ENCODE data around the gene FOXRED2. TPM values are rescaled to one million over a fixed set of nuclear protein-coding genes. Genes with fewer than 3 reads are reported as not detected.
"Not testable (repeated sequence)": the region's sequence is repeated elsewhere in the genome, so short reads cannot be mapped to it uniquely, and the experiment has no call there.

Gene FOXRED2
- total RNA-seq, 1 donor from 2014 or later = 4.7 TPM

- no peak for TF ChIP-seq EZH2phosphoT487 (IDR thresholded peaks at IDR 0.05)
- TF ChIP-seq EZH2 (IDR thresholded peaks at IDR 0.05) = no peak
- no peak for TF ChIP-seq CTCF (IDR thresholded peaks at IDR 0.05)
- H3K36me3 ChIP-seq = no peaks in the 10 kb centered on the region
- H3K27me3 ChIP-seq = no peaks in the 10 kb centered on the region
- no peak overlapping the region for H3K9ac ChIP-seq
- H3F3A ChIP-seq (ENCODE audit: low read depth) = peaks cover 40% of the 10 kb centered on the region
- H3K4me3 ChIP-seq = no peak overlapping the region
- H3K9me3 ChIP-seq (ENCODE audit: low read depth) = no peaks in the 10 kb centered on the region
- Mint-ChIP-seq H3K4me1 (peaks cover 27% of the 10 kb centered on the region), H3K36me3 (no peaks in the 10 kb centered on the region), H3K27ac (peak overlapping the region; percentile 46), H3K27me3 (ENCODE audit: insufficient read depth, low read depth) (peaks cover 4% of the 10 kb centered on the region), H3K4me3 (peak overlapping the region; percentile 58), H3K9me3 (no peaks in the 10 kb centered on the region)
- no peak overlapping the region for H2AFZ ChIP-seq (replicated peaks)
- H3K4me1 ChIP-seq = peaks cover 7% of the 10 kb centered on the region
- H4K20me1 ChIP-seq (ENCODE audit: low read depth) = no peaks in the 10 kb centered on the region
- H3K4me2 ChIP-seq = no peak overlapping the region
- no peak overlapping the region for H3K27ac ChIP-seq
- no peaks in the 10 kb centered on the region for H3K79me2 ChIP-seq (ENCODE audit: low read depth)
- DNase-seq (ENCODE audit: low spot score) = no peak
Measured at GRCh38 chr22:36453855-36454378, 52.9 kb downstream of the FOXRED2 start.

- not testable (repeated sequence) for H3K4me3 ChIP-seq; H3K27ac ChIP-seq; H3K9ac ChIP-seq; H3K9me3 ChIP-seq (ENCODE audit: low read depth); H3K4me1 ChIP-seq; H3K36me3 Mint-ChIP-seq; H3K9me3 Mint-ChIP-seq; H3K36me3 ChIP-seq; H3K4me2 ChIP-seq; H3K79me2 ChIP-seq (ENCODE audit: low read depth); H4K20me1 ChIP-seq (ENCODE audit: low read depth); DNase-seq (ENCODE audit: low spot score); H3K27me3 Mint-ChIP-seq (ENCODE audit: insufficient read depth, low read depth); H3K27me3 ChIP-seq; H2AFZ ChIP-seq (replicated peaks)
- H3K27ac Mint-ChIP-seq = peak overlapping the region; percentile 36
- peaks cover 40% of the 10 kb centered on the region for H3F3A ChIP-seq (ENCODE audit: low read depth)
- peaks cover 27% of the 10 kb centered on the region for H3K4me1 Mint-ChIP-seq
- H3K4me3 Mint-ChIP-seq = peak overlapping the region; percentile 11
Measured at GRCh38 chr22:36452978-36453607, 53.7 kb downstream of the FOXRED2 start.

GRCh38 chr22:36452250-36452977 lies 54.4 kb downstream of the FOXRED2 start:
- no peak overlapping the region for H3K4me3 ChIP-seq
- H3K9me3 ChIP-seq (ENCODE audit: low read depth) = no peaks in the 10 kb centered on the region
- no peak overlapping the region for H3K27ac ChIP-seq
- no peaks in the 10 kb centered on the region for H4K20me1 ChIP-seq (ENCODE audit: low read depth)
- TF ChIP-seq EZH2phosphoT487 (IDR thresholded peaks at IDR 0.05) (no peak), EZH2 (IDR thresholded peaks at IDR 0.05) (no peak), CTCF (IDR thresholded peaks at IDR 0.05) (no peak)
- Mint-ChIP-seq H3K27me3 (ENCODE audit: insufficient read depth, low read depth) (peaks cover 4% of the 10 kb centered on the region), H3K27ac (peak overlapping the region; percentile 77), H3K9me3 (no peaks in the 10 kb centered on the region), H3K36me3 (no peaks in the 10 kb centered on the region), H3K4me1 (peaks cover 27% of the 10 kb centered on the region), H3K4me3 (no peak overlapping the region)
- no peaks in the 10 kb centered on the region for H3K27me3 ChIP-seq
- H3F3A ChIP-seq (ENCODE audit: low read depth) = peaks cover 34% of the 10 kb centered on the region
- no peaks in the 10 kb centered on the region for H3K36me3 ChIP-seq
- no peak overlapping the region for H2AFZ ChIP-seq (replicated peaks)
- peaks cover 7% of the 10 kb centered on the region for H3K4me1 ChIP-seq
- no peak overlapping the region for H3K4me2 ChIP-seq
- no peak for DNase-seq (ENCODE audit: low spot score)
- H3K9ac ChIP-seq = no peak overlapping the region
- H3K79me2 ChIP-seq (ENCODE audit: low read depth) = no peaks in the 10 kb centered on the region

GRCh38 chr22:36450923-36451322 lies 55.9 kb downstream of the FOXRED2 start:
- H2AFZ ChIP-seq (replicated peaks); H3K4me2 ChIP-seq; H3K36me3 ChIP-seq; H4K20me1 ChIP-seq (ENCODE audit: low read depth); H3K36me3 Mint-ChIP-seq; DNase-seq (ENCODE audit: low spot score); H3K79me2 ChIP-seq (ENCODE audit: low read depth); H3K27me3 Mint-ChIP-seq (ENCODE audit: insufficient read depth, low read depth); H3K4me3 ChIP-seq; H3K27ac ChIP-seq; H3K4me3 Mint-ChIP-seq; H3K9me3 ChIP-seq (ENCODE audit: low read depth); H3K4me1 ChIP-seq; H3K9ac ChIP-seq; H3K27me3 ChIP-seq; H3K9me3 Mint-ChIP-seq; H3K27ac Mint-ChIP-seq: not testable (repeated sequence)
- peaks cover 29% of the 10 kb centered on the region for H3F3A ChIP-seq (ENCODE audit: low read depth)
- peaks cover 23% of the 10 kb centered on the region for H3K4me1 Mint-ChIP-seq

Measured in neural progenitor cell (in vitro differentiated cells).